Left ventricle myocardium inferior (tissue), 1 donor: ENCODE results near the gene RSBN1. TPM values are rescaled to one million over a fixed set of nuclear protein-coding genes. Genes with fewer than 3 reads are reported as not detected.

ENCODE experiments used
- DNase-seq: peaks from one replicate; pipeline ENCODE4 v3.0.0-alpha.2; 2020
- H3K27ac ChIP-seq: fragments of 200-600 bp; replicated peaks from 2 replicates; pipeline ENCODE4 v1.8.0; 2021
- H3K27me3 ChIP-seq: fragments of 200-600 bp; 2 replicates; pipeline ENCODE4 v1.8.0; 2021; ENCODE audit warnings: low read depth
- H3K36me3 ChIP-seq: fragments of 200-600 bp; 2 replicates; pipeline ENCODE4 v1.8.0; 2021
- H3K4me1 ChIP-seq: fragments of 200-600 bp; 2 replicates; pipeline ENCODE4 v1.8.0; 2021
- H3K4me3 ChIP-seq: fragments of 200-600 bp; 2 replicates; pipeline ENCODE4 v1.8.0; 2021; ENCODE audit warnings: mild to moderate bottlenecking, moderate library complexity
- H3K9me3 ChIP-seq: fragments of 200-600 bp; replicated peaks from 2 replicates; pipeline ENCODE4 v1.8.0; 2021
- intact Hi-C: fragments of 100-400 bp; cut with micrococcal nuclease; formaldehyde crosslinking; loops from one replicate; pipeline ENCODE4 v1.11.0; 2022
- total RNA-seq: library from RNA; stranded (reverse); fragmentation: NEBNext Ultra II Directional; extraction: Animal tissue kit (Norgen Biotek cat#: 25700); gene quantifications from one replicate; pipeline ENCODE4 v1.2.1, GENCODE V29; 2021
- TF ChIP-seq, protein P1 (sequence below): fragments of 200-600 bp; IDR thresholded peaks from 2 replicates; pipeline ENCODE4 v1.8.0; 2021; ENCODE audit warnings: antibody characterized with exemption, mild to moderate bottlenecking, borderline replicate concordance
- donor health status: DM: no; HTN: yes; CAD: no; lungs with severe emphysema.

RSBN1 gene
- total RNA-seq, 1 donor from 2014 or later = 7.6 TPM

DNA sequence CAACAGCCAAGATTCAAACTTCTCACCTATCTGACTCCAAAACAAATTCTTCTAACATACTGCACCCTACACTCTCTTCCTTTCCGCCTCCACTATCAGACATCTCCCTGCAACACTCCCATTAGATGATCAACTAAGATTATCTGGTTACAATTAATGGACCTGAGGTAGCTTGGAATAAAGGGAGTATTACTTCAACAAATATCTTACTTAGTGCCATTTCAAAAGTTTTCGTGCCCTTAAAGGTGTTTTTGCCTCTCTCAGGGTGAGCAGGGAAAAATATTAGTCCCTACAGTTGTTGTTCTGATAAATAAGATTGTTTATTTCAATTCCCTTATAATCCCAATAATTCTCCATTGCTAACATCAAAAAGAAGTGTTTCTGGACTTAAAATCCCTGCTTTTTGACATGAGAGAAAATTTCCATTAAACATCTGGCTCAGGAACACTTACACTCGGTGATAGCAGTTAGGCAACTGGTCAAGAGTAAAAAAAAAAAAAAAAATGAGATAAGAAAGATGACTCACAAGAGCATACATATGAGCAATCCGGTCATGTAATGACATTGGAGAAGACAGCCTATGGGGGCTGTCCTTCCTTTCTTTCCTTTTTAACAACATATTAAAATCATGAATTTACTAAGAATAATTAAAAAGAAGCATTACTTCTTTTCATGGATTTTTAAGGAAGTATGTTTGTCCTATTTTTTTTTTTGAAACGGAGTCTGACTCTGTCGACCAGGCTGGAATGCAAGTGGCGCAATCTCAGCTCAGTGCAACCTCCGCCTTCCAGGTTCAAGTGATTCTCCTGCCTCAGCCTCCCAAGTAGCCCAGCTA lies 7.6 kb downstream of the RSBN1 start:
- H3K27ac ChIP-seq = peak overlapping the region; percentile 61
- H3K27me3 ChIP-seq = no peaks in the 10 kb centered on the region
- intact Hi-C loops = no loop called here
- TF ChIP-seq, protein P1, sequence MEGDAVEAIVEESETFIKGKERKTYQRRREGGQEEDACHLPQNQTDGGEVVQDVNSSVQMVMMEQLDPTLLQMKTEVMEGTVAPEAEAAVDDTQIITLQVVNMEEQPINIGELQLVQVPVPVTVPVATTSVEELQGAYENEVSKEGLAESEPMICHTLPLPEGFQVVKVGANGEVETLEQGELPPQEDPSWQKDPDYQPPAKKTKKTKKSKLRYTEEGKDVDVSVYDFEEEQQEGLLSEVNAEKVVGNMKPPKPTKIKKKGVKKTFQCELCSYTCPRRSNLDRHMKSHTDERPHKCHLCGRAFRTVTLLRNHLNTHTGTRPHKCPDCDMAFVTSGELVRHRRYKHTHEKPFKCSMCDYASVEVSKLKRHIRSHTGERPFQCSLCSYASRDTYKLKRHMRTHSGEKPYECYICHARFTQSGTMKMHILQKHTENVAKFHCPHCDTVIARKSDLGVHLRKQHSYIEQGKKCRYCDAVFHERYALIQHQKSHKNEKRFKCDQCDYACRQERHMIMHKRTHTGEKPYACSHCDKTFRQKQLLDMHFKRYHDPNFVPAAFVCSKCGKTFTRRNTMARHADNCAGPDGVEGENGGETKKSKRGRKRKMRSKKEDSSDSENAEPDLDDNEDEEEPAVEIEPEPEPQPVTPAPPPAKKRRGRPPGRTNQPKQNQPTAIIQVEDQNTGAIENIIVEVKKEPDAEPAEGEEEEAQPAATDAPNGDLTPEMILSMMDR = no peak
- DNase-seq = no peak
- peak overlapping the region; percentile 26 for H3K4me3 ChIP-seq
- H3K9me3 ChIP-seq = no peaks in the 10 kb centered on the region
- H3K36me3 ChIP-seq = no peaks in the 10 kb centered on the region
- peaks cover 81% of the 10 kb centered on the region for H3K4me1 ChIP-seq

DNA sequence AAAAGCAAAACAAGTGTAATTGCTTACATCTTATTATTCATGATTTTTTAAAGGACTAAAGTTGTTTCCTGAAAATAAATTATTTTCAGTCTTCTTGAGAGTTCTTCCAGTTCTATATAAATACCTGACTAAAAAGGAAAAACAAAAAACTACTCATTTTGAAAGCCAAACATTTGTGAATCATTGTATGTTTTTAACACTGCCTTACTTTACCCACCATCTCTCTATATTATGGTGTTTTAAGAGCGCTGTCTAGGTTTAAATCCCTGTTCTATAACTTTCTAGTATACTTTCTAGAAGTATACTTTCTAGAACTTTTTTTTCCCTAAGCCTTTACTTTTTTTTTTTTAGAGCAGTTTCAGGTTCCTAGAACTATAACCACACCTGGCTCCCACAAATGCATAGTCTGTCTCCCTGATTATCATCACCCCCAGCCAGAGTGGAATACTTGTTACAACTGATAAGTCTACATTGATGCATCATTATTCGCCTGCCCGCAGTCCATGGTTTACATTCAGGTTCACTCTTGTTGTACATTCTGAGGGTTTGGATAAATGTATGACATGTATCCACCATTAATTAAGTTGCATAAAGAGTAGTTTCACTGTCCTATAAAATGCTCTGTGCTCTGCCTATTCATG lies 9.8 kb downstream of the RSBN1 start:
- Histone ChIP-seq H3K4me1 (peaks cover 71% of the 10 kb centered on the region), H3K27ac (no peak overlapping the region), H3K4me3 (no peak overlapping the region), H3K27me3 (no peaks in the 10 kb centered on the region), H3K9me3 (no peaks in the 10 kb centered on the region), H3K36me3 (peaks cover 4% of the 10 kb centered on the region)
- TF ChIP-seq, protein P1 = no peak
- intact Hi-C loops = no loop called here
- DNase-seq = no peak

DNA sequence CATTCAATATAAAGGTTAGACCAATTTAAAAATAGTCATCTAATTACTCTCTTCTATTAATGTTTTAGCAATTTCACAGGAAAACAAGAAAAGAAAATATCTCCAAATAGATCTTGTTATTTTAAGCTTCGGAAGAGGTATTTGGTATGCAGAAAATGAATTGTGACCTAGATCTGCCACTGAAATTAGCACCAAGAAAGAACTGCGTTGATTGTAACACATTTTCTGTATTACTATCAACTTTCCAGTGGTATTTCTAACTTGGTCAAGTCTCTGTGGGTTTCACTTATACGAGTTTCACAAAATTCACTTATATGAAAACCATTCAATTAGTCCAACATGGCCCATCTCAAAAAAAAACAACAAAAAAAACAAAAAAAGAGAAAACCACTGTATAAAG lies 11.8 kb downstream of the RSBN1 start:
- H3K27ac ChIP-seq = no peak overlapping the region
- intact Hi-C loops = no loop called here
- peaks cover 66% of the 10 kb centered on the region for H3K4me1 ChIP-seq

DNA sequence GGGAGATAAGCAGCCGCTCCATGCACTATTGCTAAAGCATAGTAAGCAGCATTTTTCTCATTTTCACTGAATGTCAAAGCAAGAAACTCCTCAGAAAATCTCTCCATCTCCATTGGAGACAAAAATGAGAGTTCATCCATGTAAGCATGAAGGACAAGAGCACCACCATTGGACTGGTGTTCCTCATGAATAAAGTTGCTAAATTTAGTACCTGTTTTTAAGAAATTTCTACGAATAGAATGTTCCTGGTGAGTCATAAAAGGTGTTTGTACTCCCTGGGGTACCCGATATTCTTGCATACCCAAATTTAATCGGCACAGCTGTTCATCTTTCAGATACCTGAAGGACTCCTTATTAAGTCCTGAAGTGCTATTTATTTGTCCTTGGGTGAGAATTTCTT lies 14.8 kb downstream of the RSBN1 start:
- no peak for DNase-seq
- H3K4me3 ChIP-seq = no peak overlapping the region
- H3K27ac ChIP-seq = no peak overlapping the region
- H3K4me1 ChIP-seq = peaks cover 63% of the 10 kb centered on the region
- H3K9me3 ChIP-seq = no peaks in the 10 kb centered on the region
- intact Hi-C loops = no loop called here
- peaks cover 19% of the 10 kb centered on the region for H3K36me3 ChIP-seq
- TF ChIP-seq, protein P1 = no peak
- H3K27me3 ChIP-seq = no peaks in the 10 kb centered on the region

More for the DNA sequence above, 11.8 kb downstream of the RSBN1 start:
- Histone ChIP-seq H3K4me3 (no peak overlapping the region), H3K36me3 (peaks cover 15% of the 10 kb centered on the region), H3K9me3 (no peaks in the 10 kb centered on the region), H3K27me3 (no peaks in the 10 kb centered on the region)
- DNase-seq = no peak
- TF ChIP-seq, protein P1 = no peak

DNA sequence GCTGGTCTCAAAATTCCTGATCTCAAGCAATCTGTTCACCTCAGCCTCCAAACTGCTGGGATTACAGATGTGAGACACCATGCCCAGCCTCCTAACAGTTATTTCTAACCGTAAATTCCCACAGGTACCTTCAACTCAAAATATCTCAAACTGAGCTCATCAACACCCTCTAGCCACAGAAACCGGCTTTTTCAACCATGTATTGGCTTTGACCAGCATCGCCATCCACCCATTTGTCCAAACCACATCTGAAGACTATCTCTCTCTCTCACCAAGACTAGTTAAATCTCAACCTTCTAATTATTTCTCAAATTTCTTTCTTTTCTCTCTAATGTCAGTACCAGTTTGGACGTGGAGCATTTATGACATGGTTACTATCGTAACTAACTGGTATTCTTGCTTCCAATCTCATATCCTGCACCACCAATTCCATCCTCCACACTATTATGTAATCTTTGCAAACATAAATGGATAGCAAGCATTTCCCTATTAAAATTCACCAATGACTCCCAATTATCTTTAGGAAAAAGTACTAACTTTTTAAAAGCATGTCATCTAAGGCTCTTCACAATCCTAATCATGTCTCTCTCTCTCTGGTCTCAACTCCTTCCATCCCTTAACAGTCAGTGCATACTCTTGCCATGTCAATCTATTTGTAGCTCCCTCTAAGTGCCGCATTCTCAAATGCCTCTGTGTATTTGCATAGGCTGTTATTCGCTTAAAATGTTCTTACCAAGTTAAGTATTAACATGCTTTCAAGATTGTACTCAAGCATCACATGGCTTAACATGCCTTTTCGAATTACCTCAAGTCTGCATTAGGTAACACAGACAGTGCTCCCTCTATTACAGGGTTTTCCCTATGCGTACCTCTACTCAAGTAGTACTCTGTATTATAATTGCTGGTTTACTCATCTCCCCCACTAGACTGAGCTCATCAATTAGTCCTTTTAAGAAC lies 18.1 kb downstream of the RSBN1 start:
- H3K4me3 ChIP-seq = no peak overlapping the region
- peak overlapping the region; percentile 59 for H3K27ac ChIP-seq
- H3K27me3 ChIP-seq = no peaks in the 10 kb centered on the region
- H3K36me3 ChIP-seq = peaks cover 19% of the 10 kb centered on the region
- intact Hi-C loops = no loop called here
- H3K9me3 ChIP-seq = no peaks in the 10 kb centered on the region
- peaks cover 50% of the 10 kb centered on the region for H3K4me1 ChIP-seq
- DNase-seq = no peak
- TF ChIP-seq, protein P1 = no peak
